OCI-M1 (cell line): ENCODE data around the gene GDF7.

ENCODE experiments used
- DNase-seq: peaks from one replicate; lab custom pipeline; 2025; lab: John Stamatoyannopoulos, UW

Gene GDF7

GRCh38 chr2:20645301-20645701 lies 21.6 kb upstream of the GDF7 start:
- DNase-seq = no peak

- DNase-seq = no peak
Observed at GRCh38 chr2:20645761-20646160, 21.2 kb upstream of the GDF7 start.

- no peak for DNase-seq
Observed at GRCh38 chr2:20646446-20646845, 20.5 kb upstream of the GDF7 start.

GRCh38 chr2:20647211-20647610 lies 19.7 kb upstream of the GDF7 start:
- no peak for DNase-seq

- DNase-seq = no peak
Observed at GRCh38 chr2:20647738-20648137, 19.2 kb upstream of the GDF7 start.

GRCh38 chr2:20648206-20648605 lies 18.7 kb upstream of the GDF7 start:
- no peak for DNase-seq

- no peak for DNase-seq
Observed at GRCh38 chr2:20648831-20649230, 18.1 kb upstream of the GDF7 start.

GRCh38 chr2:20649576-20649975 lies 17.4 kb upstream of the GDF7 start:
- no peak for DNase-seq

GRCh38 chr2:20649976-20650375 lies 17.0 kb upstream of the GDF7 start:
- no peak for DNase-seq

GRCh38 chr2:20650393-20650876 lies 16.5 kb upstream of the GDF7 start:
- peak; percentile 39 for DNase-seq

GRCh38 chr2:20650877-20651730 lies 15.8 kb upstream of the GDF7 start, which contains the start of gene HS1BP3:
Gene HS1BP3, minus strand, starts transcription at chr2:20651098. Its CDS starts 35 bp downstream, at chr2:20651063.
- DNase-seq = peak; percentile 90

- DNase-seq = no peak
Observed at GRCh38 chr2:20651731-20652099, 15.2 kb upstream of the GDF7 start.

- no peak for DNase-seq
Observed at GRCh38 chr2:20652141-20652540, 14.8 kb upstream of the GDF7 start.

GRCh38 chr2:20652673-20653575 lies 14.0 kb upstream of the GDF7 start:
- DNase-seq = no peak

GRCh38 chr2:20653695-20654534 lies 13.0 kb upstream of the GDF7 start:
- DNase-seq = no peak

GRCh38 chr2:20654535-20654813 lies 12.5 kb upstream of the GDF7 start:
- DNase-seq = no peak

- no peak for DNase-seq
Observed at GRCh38 chr2:20656561-20656960, 10.4 kb upstream of the GDF7 start.

GRCh38 chr2:20657522-20658235 lies 9.3 kb upstream of the GDF7 start:
- DNase-seq = no peak

- DNase-seq = peak; percentile 13
Observed at GRCh38 chr2:20660506-20661420, 6.2 kb upstream of the GDF7 start.
